Fibroblast of villous mesenchyme (primary cell): ENCODE results near the gene RAVER1. TPM values are rescaled to one million over a fixed set of nuclear protein-coding genes. Genes with fewer than 3 reads are reported as not detected.

Source experiments
- DNase-seq: peaks from one replicate; pipeline ENCODE4 v3.0.0-alpha.2; 2010; ENCODE audit warnings: low read depth
- H3K4me3 ChIP-seq: 2 replicates; pipeline ENCODE4 v1.5.1; 2011; ENCODE audit warnings: low read depth, mild to moderate bottlenecking, low read length
- total RNA-seq: library from RNA; depleted of rRNA; stranded (reverse); fragments of >200 nt; gene quantifications from 2 replicates; pipeline ENCODE4 v1.2.3, GENCODE V29; 2012
- TF ChIP-seq, protein P1 (sequence below): IDR thresholded peaks from 2 replicates; pipeline ENCODE4 v1.5.1; 2012; ENCODE audit warnings: low read depth, mild to moderate bottlenecking, low read length; ENCODE audit not compliant: insufficient read depth

The RAVER1 gene
- total RNA-seq, 1 donor = 10.4 TPM

DNA sequence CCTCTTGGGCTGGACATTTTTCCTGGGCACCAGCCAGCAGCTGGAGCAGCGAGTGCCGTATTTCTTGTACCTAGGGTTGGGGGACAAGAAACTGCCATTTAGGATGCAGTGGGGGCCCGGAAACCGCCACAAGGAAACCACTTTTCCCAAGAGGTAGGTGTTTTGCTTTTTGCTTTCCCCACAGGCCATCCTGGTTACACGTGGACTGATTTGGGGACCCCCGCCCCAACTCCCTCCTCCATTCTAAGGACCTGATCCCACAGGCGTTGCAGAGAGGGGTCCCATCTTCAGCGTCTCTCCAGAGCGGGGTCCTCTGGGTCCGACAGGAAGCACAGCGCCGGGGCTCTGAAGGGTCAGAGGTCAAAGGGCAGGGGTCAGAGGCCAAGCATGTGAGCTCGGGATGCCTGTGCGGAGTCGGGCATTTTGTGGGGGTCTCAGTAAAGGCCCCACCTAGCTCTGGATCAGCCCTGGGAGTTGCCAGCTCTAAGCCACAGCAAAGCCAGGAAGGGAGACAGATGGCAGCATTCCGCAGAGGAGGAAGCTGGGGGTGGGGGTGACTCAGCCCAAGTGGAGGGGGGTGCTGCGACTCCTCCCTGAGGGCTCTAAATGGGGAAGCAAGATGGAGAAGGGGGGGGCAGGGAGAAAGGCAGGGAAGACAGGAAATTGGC lies 28.1 kb downstream of the RAVER1 start:
- TF ChIP-seq, protein P1, sequence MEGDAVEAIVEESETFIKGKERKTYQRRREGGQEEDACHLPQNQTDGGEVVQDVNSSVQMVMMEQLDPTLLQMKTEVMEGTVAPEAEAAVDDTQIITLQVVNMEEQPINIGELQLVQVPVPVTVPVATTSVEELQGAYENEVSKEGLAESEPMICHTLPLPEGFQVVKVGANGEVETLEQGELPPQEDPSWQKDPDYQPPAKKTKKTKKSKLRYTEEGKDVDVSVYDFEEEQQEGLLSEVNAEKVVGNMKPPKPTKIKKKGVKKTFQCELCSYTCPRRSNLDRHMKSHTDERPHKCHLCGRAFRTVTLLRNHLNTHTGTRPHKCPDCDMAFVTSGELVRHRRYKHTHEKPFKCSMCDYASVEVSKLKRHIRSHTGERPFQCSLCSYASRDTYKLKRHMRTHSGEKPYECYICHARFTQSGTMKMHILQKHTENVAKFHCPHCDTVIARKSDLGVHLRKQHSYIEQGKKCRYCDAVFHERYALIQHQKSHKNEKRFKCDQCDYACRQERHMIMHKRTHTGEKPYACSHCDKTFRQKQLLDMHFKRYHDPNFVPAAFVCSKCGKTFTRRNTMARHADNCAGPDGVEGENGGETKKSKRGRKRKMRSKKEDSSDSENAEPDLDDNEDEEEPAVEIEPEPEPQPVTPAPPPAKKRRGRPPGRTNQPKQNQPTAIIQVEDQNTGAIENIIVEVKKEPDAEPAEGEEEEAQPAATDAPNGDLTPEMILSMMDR = no peak
- DNase-seq = peak; percentile 8
- no peak overlapping the region for H3K4me3 ChIP-seq

DNA sequence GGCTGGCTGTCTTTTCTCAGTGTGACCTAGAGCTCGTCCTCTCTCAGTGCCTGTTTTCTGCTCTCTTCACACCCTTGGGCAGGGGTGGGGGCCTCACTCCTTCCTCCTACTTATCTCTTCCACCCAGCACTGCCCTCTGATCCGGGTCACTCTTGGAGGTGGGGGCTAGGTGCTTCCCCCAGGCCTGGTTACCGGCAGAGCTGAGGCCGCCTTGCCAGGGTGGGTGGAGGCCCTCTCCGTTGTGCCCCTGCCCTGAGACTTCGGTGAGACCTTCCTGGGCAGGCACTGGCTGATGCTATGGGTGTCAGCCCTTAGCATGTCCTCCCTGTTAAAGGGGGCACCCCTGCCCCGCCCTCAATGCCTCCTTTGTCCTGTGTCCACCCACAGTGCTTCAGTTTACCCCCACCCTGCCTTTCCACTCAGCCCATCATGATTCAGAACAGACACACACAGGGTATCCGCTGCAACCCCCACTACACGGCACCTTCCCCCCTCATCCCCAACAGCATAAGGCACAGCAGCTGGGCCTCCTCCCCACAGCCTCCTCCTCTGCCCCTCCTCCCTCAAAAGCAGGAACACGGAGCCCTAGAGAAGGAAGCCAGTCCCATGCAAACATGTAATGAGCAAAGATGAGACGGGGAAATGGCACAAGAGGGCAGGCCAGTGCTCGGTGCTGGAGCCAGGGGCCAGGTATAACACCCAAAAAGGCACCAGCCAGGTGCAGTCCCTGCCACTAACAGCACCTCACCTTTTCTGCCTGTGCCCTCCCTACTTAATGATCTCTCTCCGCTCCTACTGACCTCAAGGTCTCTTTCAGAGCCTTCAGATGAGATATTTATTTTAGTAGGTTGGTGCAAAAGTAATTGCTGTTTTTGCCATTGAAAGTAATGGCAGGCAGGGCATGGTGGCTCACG lies 33.5 kb downstream of the RAVER1 start:
- DNase-seq = no peak
- TF ChIP-seq, protein P1 = no peak
- no peak overlapping the region for H3K4me3 ChIP-seq

DNA sequence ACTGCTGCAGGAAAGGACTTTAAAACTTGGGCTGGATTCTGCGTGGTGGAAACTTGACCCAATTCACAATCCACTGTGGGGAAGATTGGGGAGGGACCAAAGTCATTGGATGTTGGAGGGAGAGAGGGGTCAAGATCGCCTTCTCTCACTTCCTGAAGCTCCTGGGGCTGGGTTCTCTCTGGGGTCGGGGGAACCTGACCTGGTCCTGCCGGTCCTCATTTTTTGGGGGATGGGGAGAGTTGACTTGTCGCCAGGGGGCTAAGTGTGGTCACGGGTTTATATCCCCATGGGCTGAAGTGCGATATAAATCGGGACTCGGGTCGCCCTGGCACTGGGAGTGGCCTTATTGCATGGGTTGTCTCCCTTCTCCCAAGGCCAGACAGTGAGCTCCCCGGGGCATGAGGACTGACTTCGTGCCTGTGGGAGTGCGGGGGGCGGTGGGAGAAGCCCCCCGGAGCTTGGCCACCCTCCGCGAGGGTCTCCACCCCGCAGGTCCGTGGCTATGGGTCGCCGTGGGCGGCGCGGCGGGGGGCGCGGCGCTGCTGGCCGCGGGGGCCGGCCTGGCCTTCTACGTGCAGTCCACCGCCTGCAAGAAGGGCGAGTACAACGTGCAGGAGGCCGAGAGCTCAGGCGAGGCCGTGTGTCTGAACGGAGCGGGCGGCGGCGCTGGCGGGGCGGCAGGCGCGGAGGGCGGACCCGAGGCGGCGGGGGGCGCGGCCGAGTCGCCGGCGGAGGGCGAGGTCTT lies 37.3 kb downstream of the RAVER1 start:
- TF ChIP-seq, protein P1 = no peak
- no peak for DNase-seq
- peak overlapping the region; percentile 15 for H3K4me3 ChIP-seq

DNA sequence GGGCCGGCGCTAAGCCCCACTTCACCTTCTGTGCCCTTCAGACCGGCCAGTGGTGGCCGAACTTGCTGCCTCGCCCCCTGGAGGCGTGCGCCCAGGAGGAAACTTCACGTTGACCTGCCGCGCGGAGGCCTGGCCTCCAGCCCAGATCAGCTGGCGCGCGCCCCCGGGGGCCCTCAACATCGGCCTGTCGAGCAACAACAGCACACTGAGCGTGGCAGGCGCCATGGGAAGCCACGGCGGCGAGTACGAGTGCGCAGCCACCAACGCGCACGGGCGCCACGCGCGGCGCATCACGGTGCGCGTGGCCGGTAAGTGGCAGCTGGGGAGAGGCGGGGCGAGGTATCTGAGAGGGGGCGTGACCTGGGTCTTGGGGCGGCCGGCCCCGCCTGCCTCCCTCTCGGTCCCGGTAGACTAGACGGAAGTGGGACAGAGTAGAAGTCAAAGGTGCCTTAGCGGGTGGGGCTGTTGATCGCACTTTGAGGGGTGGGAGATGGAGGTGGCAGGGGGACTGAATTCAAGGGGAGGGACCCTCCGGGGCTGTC lies 38.0 kb downstream of the RAVER1 start:
- TF ChIP-seq, protein P1 = peak; percentile 4
- peak; percentile 17 for DNase-seq
- peak overlapping the region; percentile 15 for H3K4me3 ChIP-seq

DNA sequence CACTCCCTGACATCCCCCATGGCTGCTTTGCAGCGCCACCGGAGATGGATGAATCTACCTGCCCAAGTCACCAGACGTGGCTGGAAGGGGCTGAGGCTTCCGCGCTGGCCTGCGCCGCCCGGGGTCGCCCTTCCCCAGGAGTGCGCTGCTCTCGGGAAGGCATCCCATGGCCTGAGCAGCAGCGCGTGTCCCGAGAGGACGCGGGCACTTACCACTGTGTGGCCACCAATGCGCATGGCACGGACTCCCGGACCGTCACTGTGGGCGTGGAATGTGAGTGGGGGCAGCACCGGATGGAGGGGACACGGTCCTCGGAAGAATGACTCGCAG lies 39.0 kb downstream of the RAVER1 start:
- DNase-seq = no peak

More for the DNA sequence above, 39.0 kb downstream of the RAVER1 start:
- TF ChIP-seq, protein P1 = no peak
- no peak overlapping the region for H3K4me3 ChIP-seq
